ENCODE measurements around the gene CELA2B.
"Not testable (repeated sequence)": the region's sequence is repeated elsewhere in the genome, so short reads cannot be mapped to it uniquely, and the experiment has no call there.

CELA2B gene

GRCh38 chr1:15430787-15431570 lies 44.9 kb upstream of the CELA2B start:
- TF ChIP-seq ZNF274 (IDR thresholded peaks at IDR 0.05; ENCODE audit: low read depth, low read length) (no peak), SUZ12 (IDR thresholded peaks at IDR 0.05; ENCODE audit: extremely low read depth, insufficient read depth, insufficient read length) (no peak), YY1 (IDR thresholded peaks at IDR 0.05; ENCODE audit: insufficient read depth, insufficient read length) (no peak)
- Histone ChIP-seq H3K4me3 (ENCODE audit: insufficient read length, low read depth) (no peak overlapping the region), H3K9me3 (ENCODE audit: insufficient read depth, low read length) (no peaks in the 10 kb centered on the region), H3K9ac (ENCODE audit: insufficient read length, low read depth) (no peak overlapping the region), H3K4me1 (ENCODE audit: insufficient read depth, insufficient read length) (peaks cover 10% of the 10 kb centered on the region), H3K36me3 (ENCODE audit: insufficient read depth, insufficient read length, low read length) (peaks cover 30% of the 10 kb centered on the region), H3K27me3 (ENCODE audit: insufficient read depth, insufficient read length) (no peaks in the 10 kb centered on the region)
- DNase-seq (ENCODE audit: low read depth, low spot score): peak; percentile 27

GRCh38 chr1:15431571-15431948 lies 44.3 kb upstream of the CELA2B start:
- Histone ChIP-seq H3K36me3 (ENCODE audit: insufficient read depth, insufficient read length, low read length) (peaks cover 25% of the 10 kb centered on the region), H3K4me1 (ENCODE audit: insufficient read depth, insufficient read length) (peaks cover 5% of the 10 kb centered on the region), H3K9ac (ENCODE audit: insufficient read length, low read depth) (no peak overlapping the region), H3K4me3 (ENCODE audit: insufficient read length, low read depth) (no peak overlapping the region), H3K27me3 (ENCODE audit: insufficient read depth, insufficient read length) (no peaks in the 10 kb centered on the region), H3K9me3 (ENCODE audit: insufficient read depth, low read length) (no peaks in the 10 kb centered on the region)
- no peak for DNase-seq (ENCODE audit: low read depth, low spot score)
- TF ChIP-seq ZNF274 (IDR thresholded peaks at IDR 0.05; ENCODE audit: low read depth, low read length) (no peak), SUZ12 (IDR thresholded peaks at IDR 0.05; ENCODE audit: extremely low read depth, insufficient read depth, insufficient read length) (no peak), YY1 (IDR thresholded peaks at IDR 0.05; ENCODE audit: insufficient read depth, insufficient read length) (no peak)

GRCh38 chr1:15432324-15432723 lies 43.6 kb upstream of the CELA2B start:
- Histone ChIP-seq H3K36me3 (ENCODE audit: insufficient read depth, insufficient read length, low read length) (peaks cover 17% of the 10 kb centered on the region), H3K4me1 (ENCODE audit: insufficient read depth, insufficient read length) (peaks cover 3% of the 10 kb centered on the region), H3K9ac (ENCODE audit: insufficient read length, low read depth) (no peak overlapping the region), H3K4me3 (ENCODE audit: insufficient read length, low read depth) (no peak overlapping the region), H3K9me3 (ENCODE audit: insufficient read depth, low read length) (no peaks in the 10 kb centered on the region), H3K27me3 (ENCODE audit: insufficient read depth, insufficient read length) (no peaks in the 10 kb centered on the region)
- TF ChIP-seq YY1 (IDR thresholded peaks at IDR 0.05; ENCODE audit: insufficient read depth, insufficient read length) (no peak), ZNF274 (IDR thresholded peaks at IDR 0.05; ENCODE audit: low read depth, low read length) (no peak), SUZ12 (IDR thresholded peaks at IDR 0.05; ENCODE audit: extremely low read depth, insufficient read depth, insufficient read length) (no peak)
- DNase-seq (ENCODE audit: low read depth, low spot score): no peak

DNA sequence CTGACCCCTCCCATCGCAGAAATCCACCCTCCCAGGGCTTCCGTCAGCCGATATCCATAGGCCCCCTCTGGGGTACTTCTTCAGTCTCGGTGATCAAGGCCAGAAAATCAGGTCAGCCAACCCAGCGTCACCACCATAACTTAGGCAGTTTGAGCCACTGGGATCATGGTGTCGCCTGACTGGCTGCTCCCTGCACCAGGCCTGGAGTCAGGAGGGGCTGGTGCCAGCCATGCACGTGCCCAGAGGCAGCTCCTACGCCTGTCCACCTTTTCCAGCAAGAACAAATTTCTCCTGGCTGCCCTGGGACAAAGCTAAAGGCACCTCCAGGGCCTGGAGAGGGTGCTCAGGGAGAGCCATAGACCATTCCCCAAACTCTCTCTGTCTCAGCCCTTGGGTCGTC lies 42.4 kb upstream of the CELA2B start:
- Histone ChIP-seq H3K9ac (ENCODE audit: insufficient read length, low read depth) (no peak overlapping the region), H3K36me3 (ENCODE audit: insufficient read depth, insufficient read length, low read length) (peaks cover 11% of the 10 kb centered on the region), H3K4me3 (ENCODE audit: insufficient read length, low read depth) (no peak overlapping the region), H3K4me1 (ENCODE audit: insufficient read depth, insufficient read length) (peaks cover 3% of the 10 kb centered on the region), H3K27me3 (ENCODE audit: insufficient read depth, insufficient read length) (no peaks in the 10 kb centered on the region), H3K9me3 (ENCODE audit: insufficient read depth, low read length) (no peaks in the 10 kb centered on the region)
- DNase-seq (ENCODE audit: low read depth, low spot score): no peak
- TF ChIP-seq YY1 (IDR thresholded peaks at IDR 0.05; ENCODE audit: insufficient read depth, insufficient read length): no peak
- TF ChIP-seq ZNF274 (IDR thresholded peaks at IDR 0.05; ENCODE audit: low read depth, low read length): no peak
- TF ChIP-seq SUZ12 (IDR thresholded peaks at IDR 0.05; ENCODE audit: extremely low read depth, insufficient read depth, insufficient read length): no peak

- H3K27me3 ChIP-seq (ENCODE audit: insufficient read depth, insufficient read length); H3K4me3 ChIP-seq (ENCODE audit: insufficient read length, low read depth); H3K9ac ChIP-seq (ENCODE audit: insufficient read length, low read depth); H3K4me1 ChIP-seq (ENCODE audit: insufficient read depth, insufficient read length); H3K9me3 ChIP-seq (ENCODE audit: insufficient read depth, low read length); H3K36me3 ChIP-seq (ENCODE audit: insufficient read depth, insufficient read length, low read length); DNase-seq (ENCODE audit: low read depth, low spot score): not testable (repeated sequence)
Measured at GRCh38 chr1:15434739-15435138, 41.2 kb upstream of the CELA2B start.

- H3K4me3 ChIP-seq (ENCODE audit: insufficient read length, low read depth): no peak overlapping the region
- peaks cover 3% of the 10 kb centered on the region for H3K36me3 ChIP-seq (ENCODE audit: insufficient read depth, insufficient read length, low read length)
- no peaks in the 10 kb centered on the region for H3K27me3 ChIP-seq (ENCODE audit: insufficient read depth, insufficient read length)
- no peak for TF ChIP-seq SUZ12 (IDR thresholded peaks at IDR 0.05; ENCODE audit: extremely low read depth, insufficient read depth, insufficient read length)
- TF ChIP-seq YY1 (IDR thresholded peaks at IDR 0.05; ENCODE audit: insufficient read depth, insufficient read length): no peak
- TF ChIP-seq ZNF274 (IDR thresholded peaks at IDR 0.05; ENCODE audit: low read depth, low read length): no peak
- H3K9ac ChIP-seq (ENCODE audit: insufficient read length, low read depth): no peak overlapping the region
- no peak for DNase-seq (ENCODE audit: low read depth, low spot score)
- no peaks in the 10 kb centered on the region for H3K9me3 ChIP-seq (ENCODE audit: insufficient read depth, low read length)
- peaks cover 3% of the 10 kb centered on the region for H3K4me1 ChIP-seq (ENCODE audit: insufficient read depth, insufficient read length)
Measured at GRCh38 chr1:15435239-15436077, 40.4 kb upstream of the CELA2B start.

DNA sequence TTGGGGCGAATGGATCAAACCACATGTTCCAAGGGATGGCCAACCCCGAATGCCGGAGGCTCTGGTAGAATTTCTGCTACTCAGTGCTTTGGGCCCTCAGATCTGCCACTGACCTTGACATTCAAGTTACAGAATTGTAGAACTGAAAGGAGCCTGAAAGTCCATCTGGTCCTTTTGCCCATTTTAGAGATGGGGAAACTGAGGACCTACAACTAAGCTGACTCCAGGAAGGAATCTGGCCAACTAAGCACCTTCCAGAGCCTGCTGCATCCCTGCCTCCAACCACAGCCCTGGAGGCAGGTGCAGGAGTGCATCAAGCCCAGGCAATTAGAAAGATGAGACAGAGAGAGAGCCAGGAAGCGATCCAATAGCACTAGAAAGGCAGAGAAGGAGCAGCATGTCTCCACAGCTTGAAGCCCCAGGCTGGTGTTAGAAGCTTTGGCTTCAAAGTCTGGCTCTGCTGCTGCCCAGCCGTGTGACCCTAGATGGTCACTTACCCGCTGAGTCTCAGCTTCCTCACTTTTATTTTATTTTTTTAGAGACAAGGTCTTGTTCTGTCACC lies 38.9 kb upstream of the CELA2B start:
- TF ChIP-seq SUZ12 (IDR thresholded peaks at IDR 0.05; ENCODE audit: extremely low read depth, insufficient read depth, insufficient read length) (no peak), YY1 (IDR thresholded peaks at IDR 0.05; ENCODE audit: insufficient read depth, insufficient read length) (no peak), ZNF274 (IDR thresholded peaks at IDR 0.05; ENCODE audit: low read depth, low read length) (no peak)
- no peaks in the 10 kb centered on the region for H3K9me3 ChIP-seq (ENCODE audit: insufficient read depth, low read length)
- H3K4me3 ChIP-seq (ENCODE audit: insufficient read length, low read depth): no peak overlapping the region
- peaks cover 3% of the 10 kb centered on the region for H3K4me1 ChIP-seq (ENCODE audit: insufficient read depth, insufficient read length)
- no peaks in the 10 kb centered on the region for H3K36me3 ChIP-seq (ENCODE audit: insufficient read depth, insufficient read length, low read length)
- no peaks in the 10 kb centered on the region for H3K27me3 ChIP-seq (ENCODE audit: insufficient read depth, insufficient read length)
- H3K9ac ChIP-seq (ENCODE audit: insufficient read length, low read depth): no peak overlapping the region
- DNase-seq (ENCODE audit: low read depth, low spot score): no peak

Measured in NT2/D1 (cell line).